ENCODE measurements around the gene PIGBOS1.

Gene PIGBOS1

GRCh38 chr15:55268176-55268695 is 50.7 kb downstream of the PIGBOS1 start:
- Histone ChIP-seq H3K9ac (ENCODE audit: low read length) (no peak overlapping the region), H2BK120ac (ENCODE audit: low read depth, low read length) (no peak overlapping the region), H3K36me3 (ENCODE audit: control insufficient read depth, insufficient read depth, low read length) (no peaks in the 10 kb centered on the region), H3K79me1 (ENCODE audit: low read length) (no peaks in the 10 kb centered on the region), H3K79me2 (ENCODE audit: control insufficient read depth, insufficient read depth, low read length) (no peaks in the 10 kb centered on the region), H4K5ac (ENCODE audit: low read length) (no peak overlapping the region), H3K4me3 (ENCODE audit: low read length) (no peak overlapping the region), H3K4ac (ENCODE audit: low read depth, low read length) (no peak overlapping the region), H3K27ac (ENCODE audit: low read depth, low read length) (no peak overlapping the region), H3K18ac (ENCODE audit: low read length) (no peak overlapping the region), H3K27me3 (ENCODE audit: insufficient read depth, low read length, poor library complexity) (no peaks in the 10 kb centered on the region), H2BK15ac (replicated peaks; ENCODE audit: low read depth) (no peak overlapping the region), H3K4me1 (ENCODE audit: control insufficient read depth, low read depth, low read length) (no peaks in the 10 kb centered on the region), H2BK5ac (ENCODE audit: low read length) (no peak overlapping the region), H2AK5ac (ENCODE audit: low read length) (no peak overlapping the region), H3K56ac (ENCODE audit: low read length) (no peak overlapping the region), H3K23ac (ENCODE audit: low read length) (no peak overlapping the region), H3K4me2 (ENCODE audit: low read length) (no peak overlapping the region), H4K8ac (ENCODE audit: low read depth, low read length) (no peak overlapping the region)
- no peak for DNase-seq
- no CpG with 5 or more reads among the region's 2 CpGs for WGBS (ENCODE audit: extremely low coverage, insufficient coverage, low lambda C conversion rate)

GRCh38 chr15:55267401-55268175 is 51.3 kb downstream of the PIGBOS1 start:
- H4K8ac ChIP-seq (ENCODE audit: low read depth, low read length), result no peak overlapping the region
- H3K79me1 ChIP-seq (ENCODE audit: low read length), result no peaks in the 10 kb centered on the region
- H2BK120ac ChIP-seq (ENCODE audit: low read depth, low read length), result no peak overlapping the region
- no peak overlapping the region for H3K4ac ChIP-seq (ENCODE audit: low read depth, low read length)
- no peak overlapping the region for H3K4me3 ChIP-seq (ENCODE audit: low read length)
- H3K4me1 ChIP-seq (ENCODE audit: control insufficient read depth, low read depth, low read length), result no peaks in the 10 kb centered on the region
- WGBS (ENCODE audit: extremely low coverage, insufficient coverage, low lambda C conversion rate), result no CpG with 5 or more reads among the region's 10 CpGs
- no peak overlapping the region for H3K4me2 ChIP-seq (ENCODE audit: low read length)
- no peak for DNase-seq
- H3K79me2 ChIP-seq (ENCODE audit: control insufficient read depth, insufficient read depth, low read length), result no peaks in the 10 kb centered on the region
- H2BK5ac ChIP-seq (ENCODE audit: low read length), result no peak overlapping the region
- no peaks in the 10 kb centered on the region for H3K27me3 ChIP-seq (ENCODE audit: insufficient read depth, low read length, poor library complexity)
- no peak overlapping the region for H3K9ac ChIP-seq (ENCODE audit: low read length)
- no peak overlapping the region for H2BK15ac ChIP-seq (replicated peaks; ENCODE audit: low read depth)
- no peak overlapping the region for H2AK5ac ChIP-seq (ENCODE audit: low read length)
- no peak overlapping the region for H3K18ac ChIP-seq (ENCODE audit: low read length)
- H3K36me3 ChIP-seq (ENCODE audit: control insufficient read depth, insufficient read depth, low read length), result no peaks in the 10 kb centered on the region
- no peak overlapping the region for H3K56ac ChIP-seq (ENCODE audit: low read length)
- no peak overlapping the region for H3K27ac ChIP-seq (ENCODE audit: low read depth, low read length)
- no peak overlapping the region for H4K5ac ChIP-seq (ENCODE audit: low read length)
- no peak overlapping the region for H3K23ac ChIP-seq (ENCODE audit: low read length)

Measured in mesendoderm (in vitro differentiated cells).